ENCODE measurements around the gene MON1B.

GRCh38 chr16:77246150-77246549 lies 55.2 kb downstream of the MON1B start:
- TF ChIP-seq CTCF (IDR thresholded peaks at IDR 0.05) (no peak), POLR2A (IDR thresholded peaks at IDR 0.05) (no peak)
